SK-N-SH (cell line): ENCODE data around the gene ANKS1B. TPM values are rescaled to one million over a fixed set of nuclear protein-coding genes. Genes with fewer than 3 reads are reported as not detected.

Source experiments
- CTCF ChIA-PET: fragments of 300-600, 350-600 bp; formaldehyde crosslinking; extraction: SDS; loops from one replicate; lab custom pipeline; 2021; lab: Yijun Ruan, JAX
- POLR2A ChIA-PET: fragments of 350-600 bp; sonication (Branson Sonifier 250); formaldehyde crosslinking; extraction: SDS; loops from one replicate; lab custom pipeline; 2020; ENCODE audit warnings: antibody characterized with exemption, inconsistent platforms; lab: Yijun Ruan, JAX
- DNase-seq: peaks from one replicate; pipeline ENCODE4 v3.0.0; 2012
- H2AFZ ChIP-seq: fragments of 200-600 bp; sonication (generic); 2 replicates; pipeline ENCODE4 v1.8.1; 2016; ENCODE audit warnings: antibody characterized with exemption, mild to moderate bottlenecking, low read depth
- H3F3A ChIP-seq: fragments of 200-600 bp; sonication (generic); replicated peaks from 2 replicates; pipeline ENCODE3; 2016; ENCODE audit warnings: antibody characterized with exemption, mild to moderate bottlenecking; ENCODE audit not compliant: insufficient read depth
- H3K27ac ChIP-seq, 2 experiments: fragments of 200-500 bp in 1 of 2; fragments of 200-600 bp in 1 of 2; sonication (Bioruptor generic) in 1 of 2; sonication (generic), shearing (Covaris generic) in 1 of 2; 2 replicates each; pipeline versions ENCODE4 v1.5.1 to v1.6.1; 2014 to 2016; ENCODE audit warnings: low read depth in 2 of 2, inconsistent platforms in 1 of 2, low read length in 1 of 2, mild to moderate bottlenecking in 1 of 2, mixed read lengths in 1 of 2
- H3K27me3 ChIP-seq: fragments of 200-600 bp; sonication (generic), shearing (Covaris generic); 2 replicates; pipeline ENCODE4 v1.6.1; 2016; ENCODE audit warnings: mixed run types; ENCODE audit not compliant: insufficient read depth
- H3K36me3 ChIP-seq, 2 experiments: fragments of 200-500 bp in 1 of 2; fragments of 200-600 bp in 1 of 2; sonication (Bioruptor generic) in 1 of 2; sonication (generic) in 1 of 2; replicated peaks in 1 of 2; 2 replicates each; pipeline versions ENCODE3 to v1.5.1; 2014 to 2016; ENCODE audit warnings: low read length in 1 of 2, mild to moderate bottlenecking in 1 of 2; ENCODE audit not compliant: insufficient read depth in 2 of 2, control insufficient read depth in 1 of 2
- H3K4me1 ChIP-seq, 2 experiments: fragments of 200-500 bp in 1 of 2; fragments of 200-600 bp in 1 of 2; sonication (Bioruptor generic) in 1 of 2; sonication (generic), shearing (Covaris generic) in 1 of 2; 2 replicates each; pipeline versions ENCODE4 v1.5.1 to v1.6.1; 2014 to 2016; ENCODE audit warnings: low read depth in 1 of 2, low read length in 1 of 2, mixed run types in 1 of 2; ENCODE audit not compliant: insufficient read depth in 2 of 2, control insufficient read depth in 1 of 2
- H3K4me2 ChIP-seq: fragments of 200-600 bp; sonication (generic), shearing (Covaris generic); 2 replicates; pipeline ENCODE4 v1.6.1; 2017; ENCODE audit warnings: mixed run types
- H3K4me3 ChIP-seq, 2 experiments: fragments of 200-500 bp in 1 of 2; fragments of 200-600 bp in 1 of 2; sonication (Bioruptor generic) in 1 of 2; sonication (generic), shearing (Covaris generic) in 1 of 2; 2 replicates each; pipeline versions ENCODE4 v1.5.1 to v1.8.1; 2014 to 2016; ENCODE audit warnings: low read depth in 2 of 2, inconsistent platforms in 1 of 2, low read length in 1 of 2, mild to moderate bottlenecking in 1 of 2, mixed read lengths in 1 of 2, moderate library complexity in 1 of 2
- H3K79me2 ChIP-seq: fragments of 200-600 bp; sonication (generic); 2 replicates; pipeline ENCODE4 v1.8.1; 2017; ENCODE audit warnings: mild to moderate bottlenecking; ENCODE audit not compliant: insufficient read depth
- H3K9ac ChIP-seq: fragments of 200-600 bp; sonication (generic); 2 replicates; pipeline ENCODE4 v1.6.1; 2017; ENCODE audit warnings: mixed run types
- H3K9me2 ChIP-seq: fragments of 200-600 bp; sonication (generic); 2 replicates; pipeline ENCODE4 v1.6.1; 2017; ENCODE audit warnings: mixed run types
- H3K9me3 ChIP-seq: fragments of 200-600 bp; sonication (generic); 2 replicates; pipeline ENCODE4 v1.6.1; 2017; ENCODE audit warnings: mixed run types, mild to moderate bottlenecking, moderate library complexity
- H4K20me1 ChIP-seq: fragments of 200-600 bp; sonication (generic); 2 replicates; pipeline ENCODE4 v1.6.1; 2017; ENCODE audit warnings: mild to moderate bottlenecking, mixed run types; ENCODE audit not compliant: insufficient read depth
- FOXM1 ChIP-seq: IDR thresholded peaks from 2 replicates; pipeline ENCODE4 v1.4.0; 2012; ENCODE audit warnings: low read depth, mild to moderate bottlenecking
- JUND ChIP-seq: IDR thresholded peaks from 2 replicates; pipeline ENCODE4 v1.4.0; 2012
- RCOR1 ChIP-seq: fragments of 150-350 bp; IDR thresholded peaks from 2 replicates; pipeline ENCODE4 v1.6.1; 2017; ENCODE audit warnings: antibody characterized with exemption, low read length
- RFX5 ChIP-seq: IDR thresholded peaks from 2 replicates; pipeline ENCODE4 v1.6.1; 2012; ENCODE audit warnings: mild to moderate bottlenecking, improper control_type of control experiment, low read length
- RXRA ChIP-seq: IDR thresholded peaks from 2 replicates; pipeline ENCODE4 v1.4.0; 2012; ENCODE audit warnings: low read depth, mild to moderate bottlenecking, borderline replicate concordance
- SIN3A ChIP-seq: IDR thresholded peaks from 2 replicates; pipeline ENCODE4 v1.6.1; 2012; ENCODE audit warnings: low read depth, mild to moderate bottlenecking, low read length, moderate library complexity, borderline replicate concordance
- SMC3 ChIP-seq: IDR thresholded peaks from 2 replicates; pipeline ENCODE4 v1.6.1; 2012; ENCODE audit warnings: low read depth, low read length, improper control_type of control experiment
- TAF1 ChIP-seq: IDR thresholded peaks from 2 replicates; pipeline ENCODE4 v1.6.1; 2012; ENCODE audit warnings: low read depth, mild to moderate bottlenecking, low read length, moderate library complexity, borderline replicate concordance
- WGBS: methylation state at CpG from one replicate; pipeline ENCODE4 v1.1.6; 2017; ENCODE audit warnings: low lambda C conversion rate; 5-methylcytosine and 5-hydroxymethylcytosine counted together
- polyA plus RNA-seq, 3 experiments: library from polyadenylated mRNA; depleted of rRNA; stranded (reverse); fragments of >200 nt; gene quantifications; 2 replicates each; pipeline ENCODE4 v1.2.3, GENCODE V29; 2012
- TF ChIP-seq, protein P1 (sequence below): fragments of 150-350 bp; IDR thresholded peaks from 2 replicates; pipeline ENCODE4 v1.6.1; 2017; ENCODE audit warnings: antibody characterized with exemption, low read length, low read depth, borderline replicate concordance
- TF ChIP-seq, protein P2 (sequence below): fragments of 150-350 bp; IDR thresholded peaks from 2 replicates; pipeline ENCODE4 v1.6.1; 2016; ENCODE audit warnings: mild to moderate bottlenecking, low read depth, low read length
- TF ChIP-seq, protein P3 (sequence below): IDR thresholded peaks from 2 replicates; pipeline ENCODE4 v1.4.0; 2012; ENCODE audit warnings: low read depth, borderline replicate concordance
- TF ChIP-seq, protein P4 (sequence below): fragments of 200-600 bp; sonication (generic); IDR thresholded peaks from 2 replicates; pipeline ENCODE4 v1.6.1; 2017; ENCODE audit warnings: antibody characterized with exemption, mild to moderate bottlenecking, moderate library complexity

ANKS1B gene
- polyA plus RNA-seq, 1 of the 3 experiments (the other 2 are of a cell fraction) = 1.8 TPM

DNA sequence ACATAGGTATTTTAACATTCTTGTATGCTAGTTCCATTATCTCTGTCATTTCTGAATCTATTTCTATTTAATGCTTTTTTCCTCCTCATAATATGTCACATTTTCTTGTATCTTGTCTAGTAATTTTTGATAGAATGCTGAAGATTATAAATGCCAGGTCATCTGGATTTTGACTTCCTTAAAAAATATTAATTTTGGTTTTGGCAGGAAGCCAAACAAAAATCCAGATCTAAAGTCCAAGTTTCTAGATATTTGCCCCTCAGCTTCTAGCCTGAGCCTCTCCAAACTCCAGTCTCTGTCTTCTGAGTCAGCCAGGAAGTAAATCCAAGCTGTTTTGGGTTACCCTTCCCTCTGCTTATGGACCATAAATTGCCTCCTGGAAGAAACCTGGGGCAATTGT is 1004.2 kb downstream of the ANKS1B start:
- no peaks in the 10 kb centered on the region; the same call in 1 of the 2 replicates for H3K9me3 ChIP-seq
- ChIA-PET CTCF (interaction anchor here (1.0 kb wide), 1 partner anchor 18 kb away, joined by 3 read pairs; no protein-coding TSS in a partner anchor), POLR2A (no interaction called here)
- H3K4me2 ChIP-seq = no peak overlapping the region
- H3K4me1 ChIP-seq = no peaks in the 10 kb centered on the region
- H3K9ac ChIP-seq = no peak overlapping the region
- H3K9me2 ChIP-seq = no peaks in the 10 kb centered on the region
- no peaks in the 10 kb centered on the region for H3K79me2 ChIP-seq
- TF ChIP-seq, protein P1, sequence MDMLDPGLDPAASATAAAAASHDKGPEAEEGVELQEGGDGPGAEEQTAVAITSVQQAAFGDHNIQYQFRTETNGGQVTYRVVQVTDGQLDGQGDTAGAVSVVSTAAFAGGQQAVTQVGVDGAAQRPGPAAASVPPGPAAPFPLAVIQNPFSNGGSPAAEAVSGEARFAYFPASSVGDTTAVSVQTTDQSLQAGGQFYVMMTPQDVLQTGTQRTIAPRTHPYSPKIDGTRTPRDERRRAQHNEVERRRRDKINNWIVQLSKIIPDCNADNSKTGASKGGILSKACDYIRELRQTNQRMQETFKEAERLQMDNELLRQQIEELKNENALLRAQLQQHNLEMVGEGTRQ = no peak
- TF ChIP-seq FOXM1 = no peak
- TF ChIP-seq TAF1 = no peak
- TF ChIP-seq RFX5 = no peak
- TF ChIP-seq SMC3 = no peak
- no peak for TF ChIP-seq SIN3A
- no peak for TF ChIP-seq JUND
- TF ChIP-seq, protein P2, sequence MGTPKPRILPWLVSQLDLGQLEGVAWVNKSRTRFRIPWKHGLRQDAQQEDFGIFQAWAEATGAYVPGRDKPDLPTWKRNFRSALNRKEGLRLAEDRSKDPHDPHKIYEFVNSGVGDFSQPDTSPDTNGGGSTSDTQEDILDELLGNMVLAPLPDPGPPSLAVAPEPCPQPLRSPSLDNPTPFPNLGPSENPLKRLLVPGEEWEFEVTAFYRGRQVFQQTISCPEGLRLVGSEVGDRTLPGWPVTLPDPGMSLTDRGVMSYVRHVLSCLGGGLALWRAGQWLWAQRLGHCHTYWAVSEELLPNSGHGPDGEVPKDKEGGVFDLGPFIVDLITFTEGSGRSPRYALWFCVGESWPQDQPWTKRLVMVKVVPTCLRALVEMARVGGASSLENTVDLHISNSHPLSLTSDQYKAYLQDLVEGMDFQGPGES = no peak
- TF ChIP-seq, protein P3, sequence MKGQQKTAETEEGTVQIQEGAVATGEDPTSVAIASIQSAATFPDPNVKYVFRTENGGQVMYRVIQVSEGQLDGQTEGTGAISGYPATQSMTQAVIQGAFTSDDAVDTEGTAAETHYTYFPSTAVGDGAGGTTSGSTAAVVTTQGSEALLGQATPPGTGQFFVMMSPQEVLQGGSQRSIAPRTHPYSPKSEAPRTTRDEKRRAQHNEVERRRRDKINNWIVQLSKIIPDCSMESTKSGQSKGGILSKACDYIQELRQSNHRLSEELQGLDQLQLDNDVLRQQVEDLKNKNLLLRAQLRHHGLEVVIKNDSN = no peak
- no peak for DNase-seq
- H4K20me1 ChIP-seq = no peaks in the 10 kb centered on the region
- no peaks in the 10 kb centered on the region for H3F3A ChIP-seq
- H3K27ac ChIP-seq = no peak overlapping the region
- H3K4me3 ChIP-seq = no peak overlapping the region
- no peak overlapping the region for H2AFZ ChIP-seq
- H3K36me3 ChIP-seq = no peaks in the 10 kb centered on the region
- H3K27me3 ChIP-seq = no peaks in the 10 kb centered on the region

DNA sequence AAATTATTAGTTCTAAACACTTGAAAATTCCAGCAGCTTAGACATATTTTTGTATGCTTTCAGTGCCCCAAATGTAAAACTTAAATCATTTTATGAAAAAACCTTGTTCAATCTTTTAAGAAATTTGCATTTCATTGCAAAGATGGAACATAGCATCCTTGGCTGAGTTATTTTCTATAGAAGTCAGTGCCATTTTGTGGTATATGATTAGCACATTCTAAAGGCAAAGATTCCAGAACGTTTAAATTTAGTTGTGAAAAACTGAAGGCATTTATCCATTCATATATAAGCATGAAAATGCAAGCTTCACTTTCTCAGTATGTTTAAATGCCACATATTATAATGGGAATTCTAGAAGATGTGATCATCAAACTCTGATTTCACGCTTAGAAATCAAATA is 1007.5 kb downstream of the ANKS1B start:
- no peaks in the 10 kb centered on the region for H3F3A ChIP-seq
- H3K9ac ChIP-seq = no peak overlapping the region
- no peak overlapping the region for H3K27ac ChIP-seq
- no peak overlapping the region for H3K4me3 ChIP-seq
- no peak for DNase-seq
- H3K9me2 ChIP-seq = no peaks in the 10 kb centered on the region
- H3K79me2 ChIP-seq = no peaks in the 10 kb centered on the region
- no peaks in the 10 kb centered on the region for H3K27me3 ChIP-seq
- no peak overlapping the region for H3K4me2 ChIP-seq
- WGBS = 38% methylated on average over 2 of the region's 2 CpGs
- H2AFZ ChIP-seq = no peak overlapping the region
- TF ChIP-seq, protein P4, sequence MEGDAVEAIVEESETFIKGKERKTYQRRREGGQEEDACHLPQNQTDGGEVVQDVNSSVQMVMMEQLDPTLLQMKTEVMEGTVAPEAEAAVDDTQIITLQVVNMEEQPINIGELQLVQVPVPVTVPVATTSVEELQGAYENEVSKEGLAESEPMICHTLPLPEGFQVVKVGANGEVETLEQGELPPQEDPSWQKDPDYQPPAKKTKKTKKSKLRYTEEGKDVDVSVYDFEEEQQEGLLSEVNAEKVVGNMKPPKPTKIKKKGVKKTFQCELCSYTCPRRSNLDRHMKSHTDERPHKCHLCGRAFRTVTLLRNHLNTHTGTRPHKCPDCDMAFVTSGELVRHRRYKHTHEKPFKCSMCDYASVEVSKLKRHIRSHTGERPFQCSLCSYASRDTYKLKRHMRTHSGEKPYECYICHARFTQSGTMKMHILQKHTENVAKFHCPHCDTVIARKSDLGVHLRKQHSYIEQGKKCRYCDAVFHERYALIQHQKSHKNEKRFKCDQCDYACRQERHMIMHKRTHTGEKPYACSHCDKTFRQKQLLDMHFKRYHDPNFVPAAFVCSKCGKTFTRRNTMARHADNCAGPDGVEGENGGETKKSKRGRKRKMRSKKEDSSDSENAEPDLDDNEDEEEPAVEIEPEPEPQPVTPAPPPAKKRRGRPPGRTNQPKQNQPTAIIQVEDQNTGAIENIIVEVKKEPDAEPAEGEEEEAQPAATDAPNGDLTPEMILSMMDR = no peak
- TF ChIP-seq RXRA (no peak), RCOR1 (no peak)
- ChIA-PET POLR2A (no interaction called here), CTCF (interaction anchor here (0.9 kb wide), 1 partner anchor 21 kb away, joined by 5 read pairs; no protein-coding TSS in a partner anchor)
- no peaks in the 10 kb centered on the region for H3K36me3 ChIP-seq
- no peaks in the 10 kb centered on the region for H3K9me3 ChIP-seq
- no peaks in the 10 kb centered on the region for H4K20me1 ChIP-seq
- no peaks in the 10 kb centered on the region for H3K4me1 ChIP-seq
